HG03039 (cell line): ENCODE data around the gene IDH3G.

Source experiments
- ATAC-seq: cut with Tn5 transposase; IDR thresholded peaks from one replicate; pipeline ENCODE4 v1.9.1; 2021; ENCODE audit warnings: mild to moderate bottlenecking, moderate library complexity; ENCODE audit not compliant: unreplicated experiment

The IDH3G gene

DNA sequence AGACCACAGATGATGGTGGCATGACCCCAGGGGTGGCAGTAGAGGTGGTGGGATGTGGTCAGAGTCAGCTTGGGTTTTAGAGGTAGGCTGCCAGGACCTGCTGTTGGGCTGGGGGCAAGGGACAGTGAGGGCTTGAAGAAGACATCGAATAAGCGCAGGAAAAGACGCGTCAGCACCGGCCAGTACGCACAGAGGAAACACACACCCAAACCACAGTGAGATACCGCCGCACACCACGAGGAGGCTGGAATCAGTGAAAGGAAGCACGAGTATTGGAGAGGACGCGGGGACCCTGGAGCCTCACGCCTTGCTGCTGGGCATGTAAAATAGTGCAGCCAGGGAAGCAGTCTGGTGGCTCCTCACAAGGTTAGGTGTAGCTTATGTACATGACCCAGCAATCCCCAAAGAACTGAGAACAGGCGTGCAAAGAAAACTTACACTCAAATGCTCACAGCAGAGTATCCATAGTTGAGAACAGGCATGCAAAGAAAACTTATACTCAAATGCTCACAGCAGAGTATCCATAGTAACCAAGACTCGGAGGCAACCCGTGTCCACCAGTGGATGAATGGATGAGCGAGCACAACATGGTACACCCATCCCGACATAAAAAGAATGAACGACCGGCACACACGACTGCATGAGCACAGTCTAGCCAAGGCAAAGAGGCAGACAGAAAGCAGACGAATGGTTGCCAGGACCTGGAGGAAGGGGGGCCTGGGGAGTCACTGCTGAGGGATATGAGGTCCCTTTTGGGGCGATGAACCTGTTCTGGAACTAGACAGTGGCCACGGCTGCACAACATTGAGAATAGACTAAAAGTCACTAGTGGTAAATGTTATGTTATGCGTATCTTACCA, 22.9 kb upstream of the IDH3G start:
- ATAC-seq = no peak

- ATAC-seq = no peak
Measured at GRCh38 chrX:153814591-153815315, 20.6 kb upstream of the IDH3G start.

- ATAC-seq = no peak
Measured at GRCh38 chrX:153813161-153813560, 19.0 kb upstream of the IDH3G start.

GRCh38 chrX:153812220-153812619, 18.0 kb upstream of the IDH3G start:
- no peak for ATAC-seq

- no peak for ATAC-seq
Measured at GRCh38 chrX:153807976-153808375, 13.8 kb upstream of the IDH3G start.

DNA sequence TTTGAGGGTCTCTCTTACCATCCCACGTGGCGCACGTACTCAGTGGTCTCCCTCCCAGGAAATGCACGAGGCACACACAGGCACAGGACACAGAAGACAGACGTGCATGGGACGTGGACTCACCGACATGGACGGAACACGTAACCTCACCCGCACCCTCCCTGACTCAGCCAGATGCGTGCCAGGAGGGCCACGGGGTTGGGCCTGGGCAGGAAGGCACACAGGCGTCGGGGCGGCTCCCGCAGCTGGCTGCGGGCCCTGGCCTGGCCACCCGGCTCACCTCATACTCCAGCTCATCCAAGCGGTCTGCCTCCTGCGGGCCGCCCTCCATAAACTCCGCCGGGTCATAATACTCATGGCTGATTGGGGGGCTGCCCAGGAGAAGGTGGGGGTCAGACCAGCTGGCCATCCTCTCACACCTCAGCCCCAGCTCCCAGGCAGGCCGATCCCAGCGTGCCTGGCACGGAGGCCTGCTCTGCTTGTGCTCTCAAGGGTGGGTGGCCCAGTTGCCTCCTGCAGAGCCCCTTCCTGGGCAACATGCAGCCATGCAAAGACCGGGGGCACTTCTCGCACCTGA, 12.9 kb upstream of the IDH3G start:
- no peak for ATAC-seq

- no peak for ATAC-seq
Measured at GRCh38 chrX:153805436-153805835, 11.3 kb upstream of the IDH3G start.

- ATAC-seq = no peak
Measured at GRCh38 chrX:153804621-153805020, 10.4 kb upstream of the IDH3G start.

DNA sequence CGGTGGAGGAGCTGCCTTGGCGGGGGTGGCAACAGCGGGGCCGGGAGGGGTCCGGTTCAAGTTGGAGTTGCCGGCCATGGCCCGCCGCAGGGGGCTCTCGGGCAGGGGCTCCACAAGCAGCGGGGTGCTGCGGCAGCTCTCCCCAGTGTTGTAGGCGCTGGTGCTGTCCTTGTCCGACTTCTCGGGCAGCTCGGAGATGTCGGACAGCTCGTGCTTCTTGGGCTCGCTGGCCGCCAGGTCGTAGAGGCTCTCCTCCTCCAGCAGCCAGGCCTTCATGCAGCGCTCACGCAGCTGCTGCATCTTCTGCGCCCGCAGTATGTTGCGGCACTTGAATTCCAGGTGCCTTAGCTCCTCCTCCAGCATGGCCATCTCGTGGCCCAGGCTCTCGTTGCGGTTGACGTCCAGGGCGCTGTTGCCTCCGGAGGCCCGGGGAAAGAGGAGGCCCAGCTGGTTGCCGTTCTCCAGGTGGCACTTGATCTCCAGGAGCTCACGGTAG, 10.0 kb upstream of the IDH3G start:
- no peak for ATAC-seq

DNA sequence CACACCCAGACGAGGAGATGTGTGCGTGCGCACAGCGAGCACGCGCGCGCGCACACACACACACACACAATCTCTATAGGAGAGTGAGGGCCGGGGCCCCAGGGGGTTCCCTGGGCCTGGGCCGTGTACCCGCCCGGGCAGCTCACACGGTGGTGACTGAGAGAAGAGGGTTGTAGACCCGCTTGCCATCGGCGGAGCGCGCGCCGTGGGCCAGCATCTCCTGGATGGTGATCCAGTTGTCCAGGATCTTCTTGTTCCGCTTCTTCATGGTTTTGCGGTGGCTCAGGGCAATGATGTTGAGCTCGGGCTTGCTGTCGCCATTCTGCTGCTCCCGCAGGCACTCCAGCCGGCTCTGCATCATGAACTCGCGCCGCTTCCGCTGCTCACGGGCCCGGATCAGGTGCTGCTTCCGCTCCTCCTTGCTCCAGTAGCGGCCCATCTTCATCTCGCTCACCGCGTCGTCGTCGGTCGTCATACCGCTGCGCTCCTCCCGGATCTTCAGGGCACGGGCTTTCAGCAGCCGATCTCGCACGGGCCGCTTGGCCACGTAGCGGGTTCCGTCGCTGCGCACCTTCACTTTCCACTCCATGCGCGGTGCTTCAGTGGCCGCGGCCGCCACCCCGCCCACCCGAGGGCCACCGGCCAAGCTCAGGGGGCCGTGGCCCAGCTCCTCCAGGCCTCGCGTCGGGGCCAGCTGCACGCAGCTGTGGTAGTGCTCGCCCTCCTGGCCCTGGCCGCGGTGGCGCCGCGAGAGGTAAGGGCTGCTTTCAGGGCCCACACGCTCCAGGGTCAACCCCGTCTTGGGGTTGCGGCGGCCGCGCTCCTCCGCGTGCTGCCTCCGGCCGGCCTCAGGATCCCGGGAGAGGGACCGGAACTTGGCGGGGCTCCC, 9.3 kb upstream of the IDH3G start:
- no peak for ATAC-seq

- no peak for ATAC-seq
Measured at GRCh38 chrX:153802513-153803045, 8.4 kb upstream of the IDH3G start.

DNA sequence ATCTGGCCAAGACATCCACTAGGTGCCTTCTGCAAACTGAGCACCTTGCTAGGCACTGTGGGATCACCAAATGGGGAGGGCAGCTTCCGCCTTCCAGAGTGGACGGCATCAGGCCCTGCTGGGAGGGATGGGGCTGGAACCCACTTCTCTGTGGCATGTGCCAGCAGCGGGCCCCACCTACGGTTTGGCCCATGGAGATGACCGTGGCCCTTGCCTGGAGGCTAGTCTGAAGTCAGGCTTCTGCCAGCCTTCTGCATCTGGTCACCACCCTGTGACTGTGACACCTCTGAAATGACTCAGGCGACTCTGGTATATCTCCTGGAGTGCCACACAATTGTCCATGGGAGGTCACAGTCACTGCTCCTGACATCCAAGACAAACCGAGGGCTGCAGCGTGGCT, 7.5 kb upstream of the IDH3G start:
- no peak for ATAC-seq

DNA sequence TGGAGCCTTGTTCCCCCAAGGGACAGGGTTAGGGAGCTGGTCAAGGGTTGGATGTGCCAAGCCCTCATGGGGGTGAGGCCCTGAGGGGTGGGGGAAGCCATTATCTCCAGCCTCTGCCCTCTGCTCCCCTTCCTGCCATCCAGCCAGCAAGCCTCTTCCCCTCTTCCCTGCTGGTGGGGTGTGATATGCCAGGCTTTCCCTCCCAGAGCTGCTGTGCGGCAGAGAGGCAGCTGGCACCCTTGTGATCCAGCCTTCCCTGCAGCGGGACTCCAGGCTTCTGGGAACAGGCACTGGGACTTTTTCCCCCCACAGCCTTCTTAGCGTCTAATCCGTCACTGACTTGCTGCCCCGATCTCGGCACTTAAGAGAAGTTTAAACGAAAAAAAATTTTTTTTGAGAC, 6.6 kb upstream of the IDH3G start:
- no peak for ATAC-seq

GRCh38 chrX:153800177-153800722, 6.1 kb upstream of the IDH3G start:
- no peak for ATAC-seq

DNA sequence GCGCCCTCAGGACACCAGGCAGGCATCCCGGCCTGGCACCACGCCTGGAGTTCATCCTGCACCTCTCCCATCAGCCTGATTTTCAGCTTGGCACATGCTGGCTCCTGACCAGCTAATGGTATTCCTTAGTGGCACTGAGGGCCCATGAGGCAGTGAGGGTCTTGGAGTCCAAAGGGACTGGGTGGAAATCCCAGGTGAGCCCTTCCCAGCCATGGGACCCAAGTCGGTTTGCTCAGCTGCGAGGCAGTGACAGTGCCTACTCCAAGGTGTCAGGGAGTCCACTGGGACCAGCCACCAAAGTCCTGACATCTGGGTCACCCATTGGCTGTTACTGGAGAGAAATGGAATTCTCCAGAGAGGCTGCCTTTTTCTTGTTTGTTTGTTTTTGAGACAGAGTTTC, 5.2 kb upstream of the IDH3G start:
- ATAC-seq = no peak

DNA sequence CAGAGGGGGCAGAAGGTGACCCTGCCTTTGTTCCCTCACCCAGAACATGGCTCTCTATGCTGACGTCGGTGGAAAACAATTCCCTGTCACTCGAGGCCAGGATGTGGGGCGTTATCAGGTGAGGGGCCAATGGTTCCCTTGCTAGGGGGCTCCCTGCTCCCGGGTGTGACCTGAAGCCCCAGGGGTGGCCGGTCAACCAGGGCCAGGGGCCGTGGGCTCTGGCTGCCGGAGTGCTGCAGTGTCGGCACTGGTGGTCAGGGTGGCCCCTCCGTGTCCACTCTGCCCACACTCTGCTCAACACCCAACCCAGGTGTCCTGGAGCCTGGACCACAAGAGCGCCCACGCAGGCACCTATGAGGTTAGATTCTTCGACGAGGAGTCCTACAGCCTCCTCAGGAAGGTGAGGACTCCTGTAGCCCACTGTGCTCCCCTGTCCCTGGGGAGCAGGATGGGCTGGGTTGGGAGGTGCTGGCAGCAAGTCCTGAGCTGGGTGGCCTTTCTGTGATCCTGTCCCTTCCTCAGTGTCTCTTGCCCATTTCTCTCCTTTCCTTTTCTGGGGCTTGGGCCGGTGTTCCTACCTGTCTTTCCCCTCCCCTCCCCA, 3.3 kb upstream of the IDH3G start:
- ATAC-seq = no peak

GRCh38 chrX:153794897-153795816, 982 bp upstream of the IDH3G start:
- ATAC-seq = no peak

- ATAC-seq = no peak
Measured at GRCh38 chrX:153793291-153793690, 884 bp downstream of the IDH3G start.

- no peak for ATAC-seq
Measured at GRCh38 chrX:153792368-153792767, 1.8 kb downstream of the IDH3G start.
